GM19023 (cell line): Measurements from ENCODE around the gene MAP4K4.

ENCODE experiments used
- ATAC-seq: cut with Tn5 transposase; IDR thresholded peaks from one replicate; pipeline ENCODE4 v1.9.1; 2021; ENCODE audit warnings: mild to moderate bottlenecking, moderate library complexity; ENCODE audit not compliant: unreplicated experiment

The MAP4K4 gene

DNA sequence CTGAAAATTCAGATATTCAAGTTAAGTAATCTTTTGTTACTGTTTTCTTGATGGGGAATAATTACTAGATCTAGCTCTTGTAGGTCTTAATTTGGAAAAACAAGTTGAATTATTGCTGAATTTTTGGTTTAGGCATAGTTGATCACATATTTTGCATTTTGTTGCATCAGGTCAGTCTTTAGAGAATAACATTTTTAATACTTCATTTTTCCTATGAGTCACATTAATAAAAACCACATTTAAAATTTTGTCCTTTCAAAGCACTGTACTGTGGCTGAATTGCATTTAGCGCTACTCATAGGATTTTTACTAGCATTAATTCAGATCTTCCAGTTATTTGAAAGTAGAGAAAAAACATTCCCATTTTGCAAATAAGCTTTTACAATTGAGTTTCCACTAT is 23.2 kb downstream of the MAP4K4 start:
- ATAC-seq, result no peak

DNA sequence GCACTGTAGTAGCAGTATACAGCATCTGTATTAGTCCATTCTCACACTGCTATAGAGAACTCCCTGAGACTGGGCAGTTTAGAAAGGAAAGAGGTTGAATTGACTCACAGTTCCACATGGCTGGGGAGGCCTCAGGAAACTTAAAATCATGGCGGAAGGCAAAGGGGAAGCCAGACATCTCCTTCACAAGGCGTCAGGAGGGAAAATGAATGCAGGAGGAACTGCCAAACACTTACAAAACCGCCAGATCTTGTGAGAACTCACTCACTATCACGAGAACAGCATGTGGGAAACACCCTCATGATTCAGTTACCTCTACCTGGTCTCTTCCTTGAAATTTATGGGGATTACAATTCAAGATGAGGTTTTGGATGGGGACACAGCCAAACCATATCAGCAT is 25.4 kb downstream of the MAP4K4 start:
- no peak for ATAC-seq

DNA sequence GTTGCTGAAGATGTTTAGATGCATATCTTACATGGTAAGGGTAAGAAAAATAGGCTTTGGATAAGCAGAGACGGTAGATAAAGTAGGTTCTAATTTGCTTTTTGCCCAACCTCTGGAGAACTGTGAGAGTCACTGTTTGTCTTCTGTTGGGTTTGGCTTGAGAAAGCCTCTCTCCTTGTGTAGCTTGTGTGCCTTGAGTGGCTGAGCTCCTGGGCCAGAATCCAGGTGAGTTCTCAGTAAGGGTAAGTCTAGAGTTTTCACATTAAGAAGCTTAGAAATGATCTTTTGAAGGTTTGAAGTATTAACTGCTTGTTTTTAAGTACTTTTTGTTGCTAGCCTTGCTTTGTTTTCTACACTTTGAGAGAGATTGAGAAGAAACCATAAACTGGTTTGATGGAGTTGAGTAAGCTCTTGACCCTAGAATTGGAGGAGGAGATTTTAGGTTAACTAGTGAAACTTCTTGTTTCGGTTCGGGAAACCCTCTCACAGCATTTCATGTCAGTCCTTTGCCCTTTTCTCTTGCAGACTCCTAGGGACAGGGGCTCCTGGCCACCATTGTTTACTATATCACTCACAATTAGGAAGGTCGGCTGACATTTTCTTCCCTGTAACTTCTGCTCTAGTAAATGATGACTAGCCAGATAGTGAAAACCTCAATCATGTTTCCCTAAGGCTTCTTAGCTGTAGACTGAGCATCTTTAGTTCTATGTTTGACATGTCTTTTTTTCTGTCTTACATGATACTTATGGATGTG is 26.0 kb downstream of the MAP4K4 start:
- ATAC-seq, result no peak

DNA sequence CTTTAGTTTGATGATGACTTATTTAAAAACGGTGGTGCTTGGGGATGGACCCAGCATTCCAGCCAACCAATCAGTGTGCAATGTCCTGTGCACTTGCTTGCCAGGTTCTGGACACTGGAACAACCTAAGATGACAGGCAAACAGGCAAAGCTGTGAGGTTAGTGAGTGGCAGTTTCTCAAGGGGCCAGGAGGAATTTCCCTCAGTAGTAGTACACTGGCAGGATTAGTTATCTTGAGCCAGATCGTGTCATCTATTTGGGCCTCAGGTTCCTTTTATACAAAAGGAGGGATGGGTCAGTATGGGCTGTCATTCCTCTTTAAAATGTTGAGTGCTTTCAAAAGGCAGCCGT is 26.6 kb downstream of the MAP4K4 start:
- ATAC-seq, result no peak

DNA sequence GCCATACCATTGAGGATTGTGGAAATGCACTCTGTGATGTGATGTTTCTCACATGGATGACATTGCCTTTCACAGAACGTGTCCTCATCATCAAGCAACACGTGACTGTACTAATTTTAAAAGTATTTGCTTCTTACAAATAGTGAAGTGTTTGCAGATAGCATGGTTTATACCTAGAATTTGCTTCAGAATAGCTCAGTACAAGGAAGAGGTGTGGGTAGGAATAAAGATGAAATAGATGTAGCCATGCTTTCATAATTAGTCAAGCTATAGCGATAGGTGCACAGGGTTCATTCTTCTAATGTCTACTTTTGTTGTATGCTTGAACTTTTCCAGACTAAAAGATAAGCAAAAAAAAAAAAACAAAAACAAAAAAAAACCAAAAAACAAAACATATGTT is 27.5 kb downstream of the MAP4K4 start:
- ATAC-seq, result no peak

DNA sequence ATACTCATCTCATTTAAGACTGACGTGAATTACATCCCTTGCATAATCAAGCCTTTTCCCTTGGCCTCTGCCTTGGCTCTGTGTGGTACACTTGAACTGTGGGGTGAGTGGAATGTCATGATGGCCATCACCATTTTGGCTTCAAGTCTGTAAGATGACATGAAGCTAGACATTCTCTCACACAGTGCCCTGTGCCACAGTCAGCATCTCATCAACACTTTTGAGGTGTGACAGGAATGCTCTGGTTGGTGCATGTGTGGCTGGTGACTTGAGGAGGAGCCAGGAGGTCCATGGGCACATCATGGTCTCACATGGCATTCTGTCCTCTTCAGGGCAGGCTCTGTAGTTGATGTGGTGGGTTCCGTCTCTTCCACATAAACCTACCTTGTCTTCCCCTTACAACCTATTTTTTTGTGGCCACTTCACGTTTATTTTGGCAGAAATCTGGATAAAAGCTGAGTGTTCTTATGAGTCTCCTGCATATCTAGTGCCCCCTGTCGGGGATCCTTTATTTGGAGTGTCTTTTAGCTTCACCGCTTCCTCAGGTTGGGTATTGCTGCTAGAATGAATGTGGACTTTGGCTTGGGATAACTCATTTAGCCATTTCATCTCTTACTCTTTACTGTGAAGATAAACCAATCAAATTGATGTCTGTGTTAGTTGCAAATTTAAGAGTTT is 28.1 kb downstream of the MAP4K4 start:
- no peak for ATAC-seq

DNA sequence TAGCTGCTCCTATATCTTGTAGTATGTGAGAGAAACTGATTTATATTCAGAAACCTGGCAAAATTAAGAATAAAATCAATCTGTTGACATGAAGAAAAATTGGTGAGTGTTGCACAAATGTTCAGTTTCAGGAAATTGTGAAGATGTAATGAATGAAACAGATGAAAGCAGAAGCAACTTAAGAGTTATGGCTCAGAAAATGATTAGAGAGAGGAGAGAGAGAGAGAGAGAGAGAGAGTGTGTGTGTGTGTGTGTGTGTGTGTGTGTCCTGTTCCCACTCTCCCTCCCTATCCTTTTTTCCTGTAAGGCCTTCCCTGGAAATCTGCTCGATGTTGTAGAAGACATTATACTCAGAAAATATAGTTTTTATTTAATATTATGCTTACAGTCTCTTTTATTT is 31.4 kb downstream of the MAP4K4 start:
- ATAC-seq, result no peak

DNA sequence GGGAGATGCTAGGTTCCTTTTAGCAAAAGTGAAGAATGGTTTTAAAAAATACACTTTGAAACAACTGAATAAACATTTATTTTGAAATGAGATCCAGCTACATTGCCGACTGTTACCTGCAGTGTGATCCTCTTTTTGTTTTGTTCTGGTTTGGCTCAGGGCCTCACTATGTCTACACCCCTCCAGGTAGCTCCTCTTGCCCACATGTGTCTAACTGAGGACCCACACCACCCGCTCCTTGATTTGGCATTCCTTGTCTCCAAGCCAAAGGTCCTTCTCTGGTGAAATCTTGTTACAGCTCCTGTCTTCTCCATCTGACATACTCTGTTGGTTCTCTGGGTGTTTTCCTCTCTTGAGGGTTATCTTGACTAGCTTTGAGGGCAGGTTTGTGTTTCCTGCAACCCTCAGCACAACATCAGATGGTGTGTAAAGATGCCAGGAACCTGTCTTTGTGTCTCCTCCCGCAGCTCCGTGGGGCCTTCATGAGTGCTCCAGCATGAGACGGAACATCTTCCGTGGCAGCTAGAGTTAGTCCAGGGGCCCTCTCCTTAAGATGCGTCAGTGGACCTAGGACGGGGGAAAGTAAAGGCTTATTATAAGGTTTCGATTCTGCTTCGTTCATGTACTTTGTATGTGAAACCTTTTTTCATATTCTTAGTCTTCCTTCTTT is 32.1 kb downstream of the MAP4K4 start:
- no peak for ATAC-seq

DNA sequence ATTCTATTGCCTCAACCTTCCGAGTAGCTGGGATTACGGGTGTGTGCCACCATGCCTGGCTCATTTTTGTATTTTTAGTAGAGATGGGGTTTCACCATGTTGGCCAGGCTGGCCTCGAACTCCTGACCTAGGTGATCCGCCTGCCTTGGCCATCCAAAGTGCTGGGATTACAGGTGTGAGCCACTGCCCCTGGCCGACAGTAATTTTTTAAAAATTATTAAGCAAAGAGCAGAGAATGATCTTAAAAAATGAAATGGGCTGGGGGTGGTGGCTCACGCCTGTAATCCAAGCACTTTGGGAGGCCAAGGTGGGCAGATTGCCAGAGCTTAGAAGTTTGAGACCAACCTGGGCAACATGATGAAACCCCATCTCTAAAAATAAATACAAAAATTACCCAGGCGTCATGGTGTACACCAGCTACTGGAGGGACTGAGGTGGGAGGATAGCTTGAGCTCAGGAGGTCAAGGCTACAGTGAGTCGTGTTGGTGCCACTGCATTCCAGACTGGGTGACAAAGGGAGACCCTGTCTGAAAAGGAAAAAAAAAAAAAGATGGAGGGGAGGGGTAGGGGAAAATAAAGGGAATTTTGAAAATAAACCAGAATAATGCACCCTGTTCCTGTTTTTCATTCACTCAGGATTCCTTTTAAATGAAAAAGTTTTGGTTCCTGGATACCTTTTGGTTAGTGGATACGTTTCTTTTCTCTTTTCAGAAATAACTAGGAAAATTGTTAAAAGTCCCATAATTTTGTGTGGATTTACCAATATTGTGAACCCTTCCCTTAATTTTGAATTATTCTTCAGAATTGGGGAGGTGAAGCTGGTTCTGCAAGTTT is 33.9 kb downstream of the MAP4K4 start:
- ATAC-seq, result no peak

DNA sequence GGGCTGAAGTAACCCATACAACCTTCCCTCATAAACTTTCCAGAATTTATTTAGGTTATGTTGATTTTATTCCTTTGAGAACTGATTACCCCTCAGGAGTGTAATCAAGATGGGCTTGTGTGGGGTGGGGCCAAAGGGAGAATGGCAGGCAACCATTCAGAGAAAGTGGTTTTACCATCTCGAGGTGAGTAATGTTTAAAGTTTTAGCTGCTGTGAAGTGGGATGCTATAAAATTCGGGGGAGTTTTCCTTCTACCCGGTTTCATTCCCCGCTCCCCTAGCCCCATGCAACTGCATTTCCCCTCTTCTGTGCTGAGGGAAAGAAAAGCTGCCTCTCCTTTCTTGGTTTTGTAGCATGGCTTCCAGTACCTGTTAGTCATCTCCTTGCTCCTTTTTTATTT is 34.7 kb downstream of the MAP4K4 start:
- no peak for ATAC-seq

DNA sequence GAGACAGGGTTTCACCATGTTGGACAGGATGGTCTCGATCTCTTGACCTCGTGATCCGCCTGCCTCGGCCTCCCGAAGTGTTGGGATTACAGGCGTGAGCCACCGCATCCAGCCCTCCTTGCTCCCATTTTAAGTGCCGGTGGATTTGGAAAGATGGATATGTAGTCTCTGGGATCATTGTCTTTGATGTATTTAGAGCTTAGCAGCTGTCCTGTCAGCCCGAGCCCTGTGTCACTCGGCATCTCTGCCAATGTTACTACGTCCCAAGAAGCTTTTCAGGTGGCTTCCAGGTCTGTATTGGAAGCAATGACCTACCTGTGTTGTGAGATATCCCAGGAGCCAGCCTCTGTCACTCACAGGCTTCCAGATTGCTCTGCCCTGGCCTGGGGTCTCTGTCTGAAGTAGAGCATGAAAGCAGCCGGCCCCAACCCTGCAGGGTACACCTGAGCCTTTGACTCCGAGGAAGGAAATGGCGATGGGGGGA is 35.3 kb downstream of the MAP4K4 start:
- no peak for ATAC-seq

DNA sequence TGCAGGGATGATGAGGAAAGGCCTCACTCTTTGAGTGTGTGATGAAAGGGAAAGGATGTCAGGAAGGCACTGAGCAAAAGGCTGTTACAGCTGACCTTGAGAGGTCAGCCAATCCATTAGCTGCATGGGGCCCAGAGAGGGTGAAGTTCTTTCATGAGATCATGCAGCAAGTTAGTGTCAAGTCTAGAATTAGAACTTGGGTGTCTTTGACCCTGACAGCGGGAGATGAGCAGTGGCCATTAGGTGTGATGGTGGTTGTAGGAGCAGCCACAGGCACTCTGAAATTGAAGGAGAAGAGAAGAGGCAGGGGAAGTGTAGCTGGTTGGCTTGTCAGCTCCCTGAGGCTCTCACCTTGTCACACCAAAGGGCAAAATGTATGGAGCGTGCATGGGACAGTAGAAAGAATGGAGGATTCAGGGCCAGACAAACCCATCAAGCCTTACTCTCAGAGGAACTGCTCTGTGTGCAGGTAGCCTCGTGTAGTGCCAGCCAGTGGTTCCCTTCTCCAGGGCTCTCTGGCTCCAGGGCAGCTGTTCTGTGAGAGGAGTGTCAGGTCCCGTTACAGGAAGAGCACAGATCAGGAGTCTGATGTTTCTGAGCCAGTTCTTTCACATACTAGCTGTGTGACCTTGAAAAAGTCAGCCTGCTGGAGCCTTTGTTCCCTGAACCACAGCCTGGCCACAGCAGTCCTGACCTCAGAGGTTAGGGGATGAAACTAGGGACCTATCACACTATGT is 35.9 kb downstream of the MAP4K4 start:
- ATAC-seq, result no peak

DNA sequence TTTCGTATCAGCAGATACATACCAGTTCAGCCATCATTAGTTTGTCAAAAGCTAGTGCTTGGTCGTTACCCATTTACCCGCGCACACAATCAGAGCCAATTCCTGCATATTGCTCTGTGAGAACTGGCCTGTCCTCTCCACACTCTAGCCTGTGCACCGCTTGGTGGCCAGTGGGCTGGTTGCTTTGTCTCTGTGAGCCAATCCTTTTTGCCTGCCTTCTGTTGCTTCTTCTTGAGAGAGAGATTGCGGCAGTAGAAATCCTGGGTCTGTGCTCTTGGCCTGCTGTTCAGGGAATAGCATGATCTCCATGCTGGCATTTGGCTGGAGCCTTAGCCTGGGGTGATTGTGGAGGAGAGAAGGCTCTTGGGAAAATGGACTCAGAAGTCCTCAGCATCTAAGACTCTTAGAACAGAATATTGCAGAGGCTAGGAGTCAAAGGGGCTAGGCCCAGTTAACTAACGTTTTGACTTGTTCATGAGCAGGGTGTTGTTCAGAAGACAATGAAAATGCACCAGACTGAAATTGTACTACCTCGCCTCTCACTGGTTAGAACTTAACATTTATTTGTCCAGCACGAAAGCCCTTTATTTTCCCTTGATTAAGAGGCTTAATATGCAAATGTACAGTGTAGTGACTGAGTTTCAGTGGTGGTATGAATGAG is 37.1 kb downstream of the MAP4K4 start:
- ATAC-seq, result no peak

DNA sequence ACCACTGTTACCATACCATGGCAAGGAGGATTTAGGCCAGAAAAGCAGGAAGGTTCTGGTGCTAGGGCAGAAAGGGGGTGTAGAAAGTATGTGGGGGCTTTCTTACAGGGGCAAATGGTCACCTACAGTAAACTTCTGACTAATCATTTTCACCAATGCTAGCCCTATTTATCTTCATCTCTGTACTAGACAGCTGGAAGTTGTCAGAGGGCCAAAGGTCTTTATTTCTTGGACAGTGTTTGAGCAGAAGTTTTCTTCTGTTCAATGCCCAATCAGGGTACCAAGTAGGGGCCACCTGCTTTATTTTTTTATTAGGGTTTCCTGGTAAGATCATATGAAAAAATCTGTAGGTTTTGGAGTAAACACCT is 37.6 kb downstream of the MAP4K4 start:
- no peak for ATAC-seq

DNA sequence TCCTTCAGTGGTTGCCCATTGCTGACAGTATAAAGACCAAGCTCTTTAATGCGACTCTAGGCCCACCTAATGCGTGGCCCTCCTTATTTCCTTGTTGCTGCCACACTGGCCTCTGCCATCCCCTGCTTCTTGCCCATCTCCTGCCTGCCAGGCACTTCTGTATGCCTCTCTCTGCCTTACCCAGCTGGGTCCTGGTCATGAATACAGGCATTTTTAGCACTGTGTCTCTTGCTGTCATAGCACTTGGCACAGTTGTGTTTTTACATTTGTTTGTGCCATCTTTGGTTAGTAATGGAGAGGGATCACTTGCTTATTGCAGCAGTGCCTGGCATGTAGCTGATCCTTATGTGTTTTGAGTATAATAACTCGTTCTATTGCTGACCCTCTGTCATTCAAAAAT is 38.7 kb downstream of the MAP4K4 start:
- no peak for ATAC-seq

DNA sequence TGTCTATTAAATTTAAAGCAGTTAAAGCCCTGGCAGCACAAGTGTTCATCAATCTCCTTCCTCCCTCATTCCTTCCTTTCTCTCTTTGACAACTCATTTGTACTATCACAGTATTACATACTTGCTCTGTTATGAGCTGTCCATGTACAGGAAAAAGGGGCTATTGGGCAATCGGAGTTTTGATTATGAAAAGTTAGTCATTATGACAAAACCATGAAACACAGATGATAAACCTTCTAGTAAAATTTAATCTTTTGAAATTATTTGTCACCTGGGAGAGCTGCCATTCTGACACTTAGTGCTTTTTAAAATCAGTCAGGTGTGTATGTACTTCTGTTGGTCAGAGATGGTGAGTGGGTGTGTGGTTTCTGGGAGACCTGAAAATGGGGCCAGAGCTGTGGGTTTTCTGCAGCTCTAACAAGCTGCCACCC is 39.4 kb downstream of the MAP4K4 start:
- ATAC-seq, result no peak

DNA sequence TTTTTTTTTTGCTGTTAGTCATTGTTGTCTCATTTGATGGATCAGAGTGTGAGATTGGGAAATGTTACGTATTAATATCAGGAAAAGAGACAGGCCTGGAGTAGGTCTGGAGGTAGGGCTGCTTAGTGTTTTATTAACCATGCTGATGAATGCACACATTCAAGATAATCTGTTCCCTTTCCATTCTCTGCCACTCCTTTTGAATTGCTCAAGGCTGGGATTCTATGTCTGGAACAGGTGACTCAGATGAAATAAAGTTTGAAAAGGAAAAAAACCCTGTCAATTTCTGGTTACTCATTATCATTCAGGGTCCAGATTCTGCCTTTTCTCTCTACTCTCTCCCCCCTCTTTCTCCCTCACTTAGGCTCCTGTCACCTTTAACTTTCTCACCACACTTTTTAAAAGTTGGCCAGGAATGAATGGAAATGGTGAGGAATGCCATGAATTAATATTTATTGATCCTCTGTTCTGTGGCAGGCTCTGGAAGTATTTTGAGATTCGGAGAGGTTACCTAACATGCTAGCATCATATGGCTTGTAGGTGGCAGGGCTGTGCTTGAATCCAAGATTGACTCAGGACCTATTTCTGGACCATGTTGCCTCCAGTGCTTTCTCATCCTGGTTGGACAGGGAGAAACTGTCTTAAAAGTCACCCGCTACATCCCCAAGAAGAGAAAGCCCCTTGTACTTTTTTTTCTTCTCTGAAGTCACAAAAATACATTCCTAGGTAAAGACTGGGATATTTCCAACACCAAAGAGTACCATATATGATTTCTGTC is 40.2 kb downstream of the MAP4K4 start:
- ATAC-seq, result no peak

DNA sequence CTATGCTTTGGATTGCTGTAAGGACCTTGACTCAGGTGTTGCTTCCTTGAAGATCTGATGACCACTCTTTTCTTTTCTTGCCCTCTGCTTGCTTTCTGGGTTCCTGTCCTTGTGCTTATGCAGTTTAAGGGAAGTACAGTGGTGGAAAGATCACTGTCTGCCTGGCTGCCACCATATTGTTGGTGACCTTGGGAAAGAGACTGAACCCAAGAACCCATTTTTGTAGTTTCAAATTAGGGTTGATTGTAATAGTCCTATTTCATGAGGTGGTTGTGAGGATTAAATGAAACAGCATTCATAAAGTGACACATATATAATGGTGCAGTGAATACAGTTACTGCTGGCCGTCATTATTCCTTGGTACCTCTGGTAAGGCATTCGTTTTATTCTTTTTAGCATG is 41.1 kb downstream of the MAP4K4 start:
- no peak for ATAC-seq

DNA sequence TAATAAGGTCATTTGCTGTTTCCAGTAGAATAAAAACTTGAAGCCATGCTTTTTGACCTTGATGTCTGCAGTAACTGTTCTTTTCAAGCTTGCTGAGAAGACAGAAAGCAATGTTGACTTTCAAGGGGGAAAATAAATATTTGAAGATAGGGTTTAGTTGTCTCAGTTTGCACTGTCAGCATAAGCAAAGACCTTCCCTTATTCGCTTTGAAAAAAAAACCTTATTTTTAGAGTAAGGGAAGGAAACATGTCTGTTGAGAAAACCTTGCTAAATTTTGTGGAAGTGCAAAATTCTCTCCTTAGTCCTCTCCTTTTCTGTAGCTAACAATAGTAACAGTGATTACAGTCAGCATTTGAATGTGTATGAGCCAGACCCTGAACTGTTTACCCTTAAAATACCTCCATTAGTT is 43.1 kb downstream of the MAP4K4 start:
- ATAC-seq, result no peak
